ENCODE measurements around the gene WWOX. TPM values are rescaled to one million over a fixed set of nuclear protein-coding genes. Genes with fewer than 3 reads are reported as not detected.

WWOX gene
- total and polyA plus RNA-seq, 2 donors = 15.4 to 23.9 TPM

GRCh38 chr16:78930561-78930960 is 831.1 kb downstream of the WWOX start:
- no peak for DNase-seq (ENCODE audit: low read depth in 6 of 9, low spot score in 9 of 9)
- Histone ChIP-seq H3K27ac (ENCODE audit: low read depth in 1 of 2, low read length in 1 of 2) (no peak overlapping the region), H3K27me3 (ENCODE audit: control insufficient read depth in 2 of 2, insufficient read depth in 1 of 2, low read length in 1 of 2) (no peaks in the 10 kb centered on the region), H3K4me1 (ENCODE audit: control insufficient read depth in 2 of 2, insufficient read depth in 2 of 2, low read length in 2 of 2) (peaks cover 0 to 3% of the 10 kb centered on the region in 2 donors), H3K9me3 (ENCODE audit: control insufficient read depth in 2 of 2, insufficient read depth in 1 of 2, low read length in 1 of 2) (no peaks in the 10 kb centered on the region), H3K4me3 (ENCODE audit: low read length in 2 of 2) (no peak overlapping the region), H3K36me3 (ENCODE audit: control insufficient read depth in 2 of 2, insufficient read depth in 2 of 2, low read length in 1 of 2) (no peaks in the 10 kb centered on the region)
- 95% methylated on average over 4 of the region's 4 CpGs for WGBS

GRCh38 chr16:78931267-78931666 is 831.8 kb downstream of the WWOX start:
- Histone ChIP-seq H3K9me3 (ENCODE audit: control insufficient read depth in 2 of 2, insufficient read depth in 1 of 2, low read length in 1 of 2) (no peaks in the 10 kb centered on the region), H3K27ac (ENCODE audit: low read depth in 1 of 2, low read length in 1 of 2) (no peak overlapping the region), H3K4me1 (ENCODE audit: control insufficient read depth in 2 of 2, insufficient read depth in 2 of 2, low read length in 2 of 2) (peaks cover 0 to 3% of the 10 kb centered on the region in 2 donors), H3K36me3 (ENCODE audit: control insufficient read depth in 2 of 2, insufficient read depth in 2 of 2, low read length in 1 of 2) (no peaks in the 10 kb centered on the region), H3K4me3 (ENCODE audit: low read length in 2 of 2) (no peak overlapping the region), H3K27me3 (ENCODE audit: control insufficient read depth in 2 of 2, insufficient read depth in 1 of 2, low read length in 1 of 2) (no peaks in the 10 kb centered on the region)
- no peak for DNase-seq (ENCODE audit: low read depth in 6 of 9, low spot score in 9 of 9)
- 99% methylated on average over 2 of the region's 2 CpGs for WGBS

GRCh38 chr16:78931678-78932077 is 832.2 kb downstream of the WWOX start:
- H3K9me3 ChIP-seq (ENCODE audit: control insufficient read depth in 2 of 2, insufficient read depth in 1 of 2, low read length in 1 of 2) = no peaks in the 10 kb centered on the region
- WGBS = 96% methylated on average over 4 of the region's 4 CpGs
- H3K4me1 ChIP-seq (ENCODE audit: control insufficient read depth in 2 of 2, insufficient read depth in 2 of 2, low read length in 2 of 2) = peaks cover 0 to 3% of the 10 kb centered on the region in 2 donors
- H3K36me3 ChIP-seq (ENCODE audit: control insufficient read depth in 2 of 2, insufficient read depth in 2 of 2, low read length in 1 of 2) = no peaks in the 10 kb centered on the region
- no peak for DNase-seq (ENCODE audit: low read depth in 6 of 9, low spot score in 9 of 9)
- H3K27ac ChIP-seq (ENCODE audit: low read depth in 1 of 2, low read length in 1 of 2) = no peak overlapping the region
- no peak overlapping the region for H3K4me3 ChIP-seq (ENCODE audit: low read length in 2 of 2)
- no peaks in the 10 kb centered on the region for H3K27me3 ChIP-seq (ENCODE audit: control insufficient read depth in 2 of 2, insufficient read depth in 1 of 2, low read length in 1 of 2)

- Histone ChIP-seq H3K27ac (ENCODE audit: low read depth in 1 of 2, low read length in 1 of 2) (no peak overlapping the region), H3K27me3 (ENCODE audit: control insufficient read depth in 2 of 2, insufficient read depth in 1 of 2, low read length in 1 of 2) (no peaks in the 10 kb centered on the region), H3K4me3 (ENCODE audit: low read length in 2 of 2) (no peak overlapping the region), H3K9me3 (ENCODE audit: control insufficient read depth in 2 of 2, insufficient read depth in 1 of 2, low read length in 1 of 2) (no peaks in the 10 kb centered on the region), H3K36me3 (ENCODE audit: control insufficient read depth in 2 of 2, insufficient read depth in 2 of 2, low read length in 1 of 2) (no peaks in the 10 kb centered on the region), H3K4me1 (ENCODE audit: control insufficient read depth in 2 of 2, insufficient read depth in 2 of 2, low read length in 2 of 2) (no peaks in the 10 kb centered on the region)
- whole genome bisulfite sequencing = 93% methylated on average over 9 of the region's 9 CpGs
- no peak for DNase-seq (ENCODE audit: low read depth in 6 of 9, low spot score in 9 of 9)
Observed at GRCh38 chr16:78932355-78932943, 833.0 kb downstream of the WWOX start.

- 96% methylated on average over 3 of the region's 3 CpGs for WGBS
- Histone ChIP-seq H3K9me3 (ENCODE audit: control insufficient read depth in 2 of 2, insufficient read depth in 1 of 2, low read length in 1 of 2) (no peaks in the 10 kb centered on the region), H3K36me3 (ENCODE audit: control insufficient read depth in 2 of 2, insufficient read depth in 2 of 2, low read length in 1 of 2) (no peaks in the 10 kb centered on the region), H3K4me1 (ENCODE audit: control insufficient read depth in 2 of 2, insufficient read depth in 2 of 2, low read length in 2 of 2) (no peaks in the 10 kb centered on the region), H3K4me3 (ENCODE audit: low read length in 2 of 2) (no peak overlapping the region), H3K27me3 (ENCODE audit: control insufficient read depth in 2 of 2, insufficient read depth in 1 of 2, low read length in 1 of 2) (no peaks in the 10 kb centered on the region), H3K27ac (ENCODE audit: low read depth in 1 of 2, low read length in 1 of 2) (no peak overlapping the region)
- DNase-seq (ENCODE audit: low read depth in 6 of 9, low spot score in 9 of 9) = no peak
Observed at GRCh38 chr16:78936060-78936459, 836.6 kb downstream of the WWOX start.

- no peaks in the 10 kb centered on the region for H3K9me3 ChIP-seq (ENCODE audit: control insufficient read depth in 2 of 2, insufficient read depth in 1 of 2, low read length in 1 of 2)
- no peaks in the 10 kb centered on the region for H3K36me3 ChIP-seq (ENCODE audit: control insufficient read depth in 2 of 2, insufficient read depth in 2 of 2, low read length in 1 of 2)
- no peak overlapping the region for H3K27ac ChIP-seq (ENCODE audit: low read depth in 1 of 2, low read length in 1 of 2)
- WGBS = 62% methylated on average over 6 of the region's 6 CpGs
- no peak for DNase-seq (ENCODE audit: low read depth in 6 of 9, low spot score in 9 of 9)
- no peaks in the 10 kb centered on the region for H3K4me1 ChIP-seq (ENCODE audit: control insufficient read depth in 2 of 2, insufficient read depth in 2 of 2, low read length in 2 of 2)
- no peaks in the 10 kb centered on the region for H3K27me3 ChIP-seq (ENCODE audit: control insufficient read depth in 2 of 2, insufficient read depth in 1 of 2, low read length in 1 of 2)
- no peak overlapping the region for H3K4me3 ChIP-seq (ENCODE audit: low read length in 2 of 2)
Observed at GRCh38 chr16:78939597-78939996, 840.1 kb downstream of the WWOX start.

GRCh38 chr16:78942625-78943245 is 843.3 kb downstream of the WWOX start:
- H3K36me3 ChIP-seq (ENCODE audit: control insufficient read depth in 2 of 2, insufficient read depth in 2 of 2, low read length in 1 of 2) = no peaks in the 10 kb centered on the region
- H3K27ac ChIP-seq (ENCODE audit: low read depth in 1 of 2, low read length in 1 of 2) = no peak overlapping the region
- peaks cover 0 to 7% of the 10 kb centered on the region in 2 donors for H3K4me1 ChIP-seq (ENCODE audit: control insufficient read depth in 2 of 2, insufficient read depth in 2 of 2, low read length in 2 of 2)
- no peaks in the 10 kb centered on the region for H3K27me3 ChIP-seq (ENCODE audit: control insufficient read depth in 2 of 2, insufficient read depth in 1 of 2, low read length in 1 of 2)
- WGBS = 55% methylated on average over 8 of the region's 8 CpGs
- no peaks in the 10 kb centered on the region for H3K9me3 ChIP-seq (ENCODE audit: control insufficient read depth in 2 of 2, insufficient read depth in 1 of 2, low read length in 1 of 2)
- DNase-seq (ENCODE audit: low read depth in 6 of 9, low spot score in 9 of 9) = no peak
- no peak overlapping the region for H3K4me3 ChIP-seq (ENCODE audit: low read length in 2 of 2)

- Histone ChIP-seq H3K27me3 (ENCODE audit: control insufficient read depth in 2 of 2, insufficient read depth in 1 of 2, low read length in 1 of 2) (no peaks in the 10 kb centered on the region), H3K36me3 (ENCODE audit: control insufficient read depth in 2 of 2, insufficient read depth in 2 of 2, low read length in 1 of 2) (no peaks in the 10 kb centered on the region), H3K4me1 (ENCODE audit: control insufficient read depth in 2 of 2, insufficient read depth in 2 of 2, low read length in 2 of 2) (peaks cover 0 to 15% of the 10 kb centered on the region in 2 donors), H3K27ac (ENCODE audit: low read depth in 1 of 2, low read length in 1 of 2) (no peak overlapping the region), H3K4me3 (ENCODE audit: low read length in 2 of 2) (no peak overlapping the region), H3K9me3 (ENCODE audit: control insufficient read depth in 2 of 2, insufficient read depth in 1 of 2, low read length in 1 of 2) (peaks cover 0 to 3% of the 10 kb centered on the region in 2 donors)
- 98% methylated on average over 2 of the region's 2 CpGs for WGBS
- DNase-seq (ENCODE audit: low read depth in 6 of 9, low spot score in 9 of 9) = no peak
Observed at GRCh38 chr16:78945336-78945735, 845.9 kb downstream of the WWOX start.

DNA sequence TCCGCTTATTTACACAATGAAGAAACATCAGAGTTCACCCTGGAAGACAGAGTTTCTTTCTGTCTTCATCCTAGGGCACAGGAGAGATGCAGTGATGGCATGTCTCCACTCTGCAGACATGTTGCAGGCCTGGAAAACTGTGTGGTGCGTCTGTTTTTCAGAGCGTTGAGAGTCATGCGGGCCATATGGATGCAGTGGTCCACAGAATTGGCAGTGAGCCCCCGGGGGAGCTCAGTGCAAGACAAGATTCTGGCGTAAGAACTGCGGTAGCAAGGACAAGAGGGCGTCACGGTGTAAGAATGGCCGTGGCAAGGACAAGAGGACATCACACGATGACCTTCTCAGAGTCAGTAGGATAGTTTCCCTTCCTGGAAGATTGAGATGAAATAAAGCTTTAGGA is 847.1 kb downstream of the WWOX start:
- Histone ChIP-seq H3K27ac (ENCODE audit: low read depth in 1 of 2, low read length in 1 of 2) (no peak overlapping the region), H3K9me3 (ENCODE audit: control insufficient read depth in 2 of 2, insufficient read depth in 1 of 2, low read length in 1 of 2) (peaks cover 0 to 3% of the 10 kb centered on the region in 2 donors), H3K27me3 (ENCODE audit: control insufficient read depth in 2 of 2, insufficient read depth in 1 of 2, low read length in 1 of 2) (no peaks in the 10 kb centered on the region), H3K4me1 (ENCODE audit: control insufficient read depth in 2 of 2, insufficient read depth in 2 of 2, low read length in 2 of 2) (peaks cover 0 to 15% of the 10 kb centered on the region in 2 donors), H3K4me3 (ENCODE audit: low read length in 2 of 2) (no peak overlapping the region), H3K36me3 (ENCODE audit: control insufficient read depth in 2 of 2, insufficient read depth in 2 of 2, low read length in 1 of 2) (no peaks in the 10 kb centered on the region)
- DNase-seq (ENCODE audit: low read depth in 6 of 9, low spot score in 9 of 9) = no peak
- 98% methylated on average over 11 of the region's 11 CpGs for WGBS
